ENCODE measurements around the gene SCG3. TPM values are rescaled to one million over a fixed set of nuclear protein-coding genes. Genes with fewer than 3 reads are reported as not detected.

The SCG3 gene
- total RNA-seq, 1 experiment from 2014 or later = 22.7 TPM

DNA sequence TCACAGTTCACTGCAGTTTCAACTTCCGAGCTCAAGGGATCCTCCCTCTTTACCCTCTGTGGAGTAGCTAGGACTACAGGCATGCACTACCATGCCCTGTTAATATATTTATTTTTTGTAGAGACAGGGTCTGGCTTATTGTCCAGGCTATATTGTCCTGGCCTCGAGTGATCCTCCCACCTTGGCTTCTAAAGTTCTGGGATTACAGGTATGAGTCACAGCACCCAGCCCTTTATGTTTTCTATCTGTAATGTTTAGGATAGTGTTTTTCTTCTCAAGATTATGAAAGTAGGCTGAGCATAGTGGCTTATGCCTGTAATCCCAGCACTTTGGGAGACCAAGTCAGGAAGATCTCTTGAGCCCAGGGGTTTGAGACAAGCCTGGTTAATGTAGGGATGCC, 11.9 kb upstream of the SCG3 start:
- Histone ChIP-seq H3K9me3 (ENCODE audit: control insufficient read depth, low read depth, low read length) (no peaks in the 10 kb centered on the region), H4K5ac (ENCODE audit: insufficient read length, low read depth, low read length) (no peak overlapping the region), H2BK15ac (ENCODE audit: low read depth, low read length) (no peak overlapping the region), H2AFZ (ENCODE audit: low read length) (no peak overlapping the region), H4K20me1 (ENCODE audit: control insufficient read depth, insufficient read depth, insufficient read length) (no peaks in the 10 kb centered on the region), H4K8ac (replicated peaks; ENCODE audit: insufficient read length, low read depth, low read length) (no peak overlapping the region), H3K23me2 (ENCODE audit: insufficient read length, low read depth, low read length, poor library complexity, severe bottlenecking) (no peaks in the 10 kb centered on the region), H2BK5ac (ENCODE audit: insufficient read length, low read length) (no peak overlapping the region), H2BK120ac (ENCODE audit: low read depth, low read length, poor library complexity, severe bottlenecking) (no peak overlapping the region), H3K56ac (ENCODE audit: insufficient read length, low read depth, low read length) (no peak overlapping the region), H4K91ac (ENCODE audit: insufficient read length, low read depth, low read length) (no peak overlapping the region), H3K4me2 (ENCODE audit: insufficient read depth, insufficient read length, low read length) (no peak overlapping the region), H3K27ac (ENCODE audit: insufficient read length, low read depth, low read length) (no peak overlapping the region), H3K9ac (ENCODE audit: extremely low read depth, insufficient read length, low read length) (no peak overlapping the region), H3K14ac (ENCODE audit: insufficient read depth, low read length) (no peak overlapping the region), H3K4me1 (ENCODE audit: insufficient read depth, low read length) (no peaks in the 10 kb centered on the region; the same call in 1 of the 2 replicates), H3K18ac (ENCODE audit: insufficient read length, low read depth, low read length) (no peak overlapping the region), H3K4ac (ENCODE audit: low read depth, low read length) (no peak overlapping the region), H3T11ph (ENCODE audit: low read length) (no peak overlapping the region), H3K79me2 (ENCODE audit: insufficient read depth, low read length) (no peaks in the 10 kb centered on the region), H3K27me3 (ENCODE audit: insufficient read depth, low read length) (no peaks in the 10 kb centered on the region), H3K79me1 (ENCODE audit: insufficient read depth, low read depth, low read length, poor library complexity, severe bottlenecking) (no peaks in the 10 kb centered on the region), H2AK5ac (ENCODE audit: insufficient read length, low read length) (no peak overlapping the region), H2BK20ac (ENCODE audit: low read depth, low read length, poor library complexity, severe bottlenecking) (no peak overlapping the region), H2BK12ac (ENCODE audit: insufficient read length, low read depth, low read length) (no peak overlapping the region), H3K23ac (ENCODE audit: insufficient read length, low read depth, low read length) (no peak overlapping the region)
- TF ChIP-seq, protein P1, sequence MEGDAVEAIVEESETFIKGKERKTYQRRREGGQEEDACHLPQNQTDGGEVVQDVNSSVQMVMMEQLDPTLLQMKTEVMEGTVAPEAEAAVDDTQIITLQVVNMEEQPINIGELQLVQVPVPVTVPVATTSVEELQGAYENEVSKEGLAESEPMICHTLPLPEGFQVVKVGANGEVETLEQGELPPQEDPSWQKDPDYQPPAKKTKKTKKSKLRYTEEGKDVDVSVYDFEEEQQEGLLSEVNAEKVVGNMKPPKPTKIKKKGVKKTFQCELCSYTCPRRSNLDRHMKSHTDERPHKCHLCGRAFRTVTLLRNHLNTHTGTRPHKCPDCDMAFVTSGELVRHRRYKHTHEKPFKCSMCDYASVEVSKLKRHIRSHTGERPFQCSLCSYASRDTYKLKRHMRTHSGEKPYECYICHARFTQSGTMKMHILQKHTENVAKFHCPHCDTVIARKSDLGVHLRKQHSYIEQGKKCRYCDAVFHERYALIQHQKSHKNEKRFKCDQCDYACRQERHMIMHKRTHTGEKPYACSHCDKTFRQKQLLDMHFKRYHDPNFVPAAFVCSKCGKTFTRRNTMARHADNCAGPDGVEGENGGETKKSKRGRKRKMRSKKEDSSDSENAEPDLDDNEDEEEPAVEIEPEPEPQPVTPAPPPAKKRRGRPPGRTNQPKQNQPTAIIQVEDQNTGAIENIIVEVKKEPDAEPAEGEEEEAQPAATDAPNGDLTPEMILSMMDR (conservative IDR thresholded peaks at IDR 0.05) = no peak
- no peaks in the 10 kb centered on the region for H3K36me3 Mint-ChIP-seq (ENCODE audit: insufficient read depth in 1 of 3, low read depth in 3 of 3)
- no peak for DNase-seq
- H3K27me3 Mint-ChIP-seq (ENCODE audit: low read depth) = peaks cover 6% of the 10 kb centered on the region
- peaks cover 10% of the 10 kb centered on the region in 2 experiments for H3K4me1 Mint-ChIP-seq
- no peak overlapping the region for H3K4me3 Mint-ChIP-seq
- WGBS (ENCODE audit: extremely low coverage, insufficient read length, low lambda C conversion rate) = no CpG with 5 or more reads among the region's 2 CpGs
- H3K9me3 Mint-ChIP-seq = no peaks in the 10 kb centered on the region
- H3K27ac Mint-ChIP-seq = no peak overlapping the region
